A673 (cell line): ENCODE data around the gene MYO5B.

Experiments
- CTCF ChIP-seq: fragments of 300-800, 200-600 bp; sonication (generic); conservative IDR thresholded peaks from 2 replicates; pipeline ENCODE4 v1.5.1; 2017; ENCODE audit warnings: low read depth, mild to moderate bottlenecking, antibody characterized with exemption, low read length, moderate library complexity, mixed read lengths
- EZH2 ChIP-seq: fragments of 200-600 bp; sonication (generic); IDR thresholded peaks from 2 replicates; pipeline ENCODE4 v1.6.1; 2017; ENCODE audit warnings: borderline replicate concordance, low read depth, mild to moderate bottlenecking, mixed read lengths, antibody characterized with exemption, low read length; ENCODE audit not compliant: poor library complexity, severe bottlenecking

GRCh38 chr18:50195689-50196088 lies 742 bp upstream of the MYO5B start:
- TF ChIP-seq CTCF (no peak), EZH2 (peak; percentile 61)
